K562 (cell line): ENCODE measurements around the gene ZNF426. TPM values are rescaled to one million over a fixed set of nuclear protein-coding genes. Genes with fewer than 3 reads are reported as not detected.

ENCODE experiments used
- GABPB1 ChIP-seq: sonication (generic); formaldehyde crosslinking; IDR thresholded peaks from 2 replicates; pipeline ENCODE4 v1.8.0; 2022; ENCODE audit warnings: mild to moderate bottlenecking, missing genetic modification reagents
- GATAD2A ChIP-seq: fragments of 450-650 bp; IDR thresholded peaks from 2 replicates; pipeline ENCODE4 v1.6.1; 2017
- HDAC8 ChIP-seq: fragments of 450-650 bp; IDR thresholded peaks from 2 replicates; pipeline ENCODE4 v1.6.1; 2016; ENCODE audit warnings: mild to moderate bottlenecking, missing genetic modification characterization, moderate library complexity, missing compliant biosample characterization
- NCOA1 ChIP-seq: fragments of 450-650 bp; IDR thresholded peaks from 2 replicates; pipeline ENCODE4 v1.6.1; 2016; ENCODE audit warnings: low read depth
- PHF20 ChIP-seq: fragments of 450-650 bp; IDR thresholded peaks from 2 replicates; pipeline ENCODE4 v1.6.1; 2018; ENCODE audit not compliant: partially characterized antibody
- POLR2G ChIP-seq: fragments of 200-400 bp; formaldehyde crosslinking; IDR thresholded peaks from 2 replicates; pipeline ENCODE4 v1.6.1; 2017; ENCODE audit warnings: low read depth, mild to moderate bottlenecking, antibody characterized with exemption, low read length, moderate library complexity
- SETDB1 ChIP-seq: IDR thresholded peaks from one replicate; pipeline ENCODE4 v1.6.1; 2012; ENCODE audit warnings: low read length, control low read depth, inconsistent platforms
- SMAD4 ChIP-seq: fragments of 250-450 bp; sonication (Bioruptor Pico); conservative IDR thresholded peaks from 2 replicates; pipeline ENCODE4 v1.8.0; 2021; ENCODE audit warnings: inconsistent platforms, mild to moderate bottlenecking, moderate library complexity
- SMARCA5 ChIP-seq: fragments of 450-650 bp; IDR thresholded peaks from 2 replicates; pipeline ENCODE4 v1.6.1; 2016
- SP1 ChIP-seq: sonication (generic); formaldehyde crosslinking; IDR thresholded peaks from 2 replicates; pipeline ENCODE4 v1.8.1; 2022; ENCODE audit warnings: mild to moderate bottlenecking, missing genetic modification reagents
- TBP ChIP-seq: optimal IDR thresholded peaks from 2 replicates; pipeline ENCODE3; 2011; ENCODE audit warnings: low read depth, low read length, improper control_type of control experiment
- ZNF146 ChIP-seq: IDR thresholded peaks from one replicate; pipeline ENCODE4 v1.6.1; 2018; ENCODE audit warnings: missing compliant biosample characterization; ENCODE audit not compliant: unreplicated experiment
- ZNF175 ChIP-seq: fragments of 200-800 bp; sonication (Bioruptor generic); IDR thresholded peaks from 2 replicates; pipeline ENCODE4 v1.6.1; 2016; ENCODE audit warnings: low read depth, mild to moderate bottlenecking, missing genetic modification characterization, missing compliant biosample characterization
- ZNF431 ChIP-seq: sonication (generic); formaldehyde crosslinking; IDR thresholded peaks from 2 replicates; pipeline ENCODE4 v1.8.0; 2022; ENCODE audit warnings: mild to moderate bottlenecking, missing genetic modification reagents
- ZNF445 ChIP-seq: fragments of 250-450 bp; sonication (Bioruptor Pico); IDR thresholded peaks from 2 replicates; pipeline ENCODE4 v1.4.0; 2020; ENCODE audit warnings: low read depth, mild to moderate bottlenecking, moderate library complexity
- ZNF696 ChIP-seq: fragments of 250-450 bp; sonication (Bioruptor Pico); conservative IDR thresholded peaks from 2 replicates; pipeline ENCODE4 v1.4.0; 2020; ENCODE audit warnings: mild to moderate bottlenecking, moderate library complexity
- polyA plus RNA-seq, 8 experiments: library from polyadenylated mRNA; depleted of rRNA in 4 of 8; stranded (reverse) in 5 of 8; unstranded in 3 of 8; fragments of >200 nt; fragmentation: Nextera tagmentation in 2 of 8; fragmentation: Illumina TruSeq in 1 of 8; extraction: Ambion mirVana in 2 of 8; extraction: Trizol in 1 of 8; gene quantifications; 2 replicates each; pipeline versions ENCODE4 v1.2.1 to v1.2.3, GENCODE V29; 2011 to 2014; ENCODE audit warnings: inconsistent platforms in 1 of 8, missing spikeins in 1 of 8
- total RNA-seq, 7 experiments: library from RNA; depleted of rRNA in 6 of 7; stranded (reverse); fragments of >200 nt in 6 of 7; fragmentation: Illumina TruSeq in 2 of 7; extraction: Trizol in 2 of 7; gene quantifications; 2 replicates each; pipeline versions ENCODE4 v1.2.1 to v1.2.3, GENCODE V29; 2011 to 2021; ENCODE audit warnings: low replicate concordance in 1 of 7
- TF ChIP-seq, protein P1 (sequence below): IDR thresholded peaks from 2 replicates; pipeline ENCODE4 v1.6.1; 2016; ENCODE audit warnings: missing genetic modification characterization, missing compliant biosample characterization
- TF ChIP-seq, protein P2 (sequence below): sonication (generic); formaldehyde crosslinking; IDR thresholded peaks from 2 replicates; pipeline ENCODE4 v1.8.0; 2022; ENCODE audit warnings: missing genetic modification reagents, mild to moderate bottlenecking, moderate library complexity, borderline replicate concordance
- TF ChIP-seq, protein P3 (sequence below): fragments of 250-450 bp; sonication (Bioruptor Pico); IDR thresholded peaks from 2 replicates; pipeline ENCODE4 v1.4.0; 2020
- TF ChIP-seq, protein P4 (sequence below): conservative IDR thresholded peaks from 2 replicates; pipeline ENCODE4 v1.6.1; 2011; ENCODE audit warnings: low read depth, mild to moderate bottlenecking, low read length; ENCODE audit not compliant: control insufficient read depth
- TF ChIP-seq, protein P5 (sequence below): fragments of 200-800 bp; sonication (Bioruptor generic); IDR thresholded peaks from 2 replicates; pipeline ENCODE4 v1.6.1; 2017; ENCODE audit warnings: missing genetic modification characterization, missing compliant biosample characterization

Gene ZNF426
- total and polyA plus RNA-seq, 9 of the 15 experiments (the other 6 are each of a cell fraction or from before 2014, with no cell fraction given) = 3.2 to 14.3 (median 6.9) TPM

DNA sequence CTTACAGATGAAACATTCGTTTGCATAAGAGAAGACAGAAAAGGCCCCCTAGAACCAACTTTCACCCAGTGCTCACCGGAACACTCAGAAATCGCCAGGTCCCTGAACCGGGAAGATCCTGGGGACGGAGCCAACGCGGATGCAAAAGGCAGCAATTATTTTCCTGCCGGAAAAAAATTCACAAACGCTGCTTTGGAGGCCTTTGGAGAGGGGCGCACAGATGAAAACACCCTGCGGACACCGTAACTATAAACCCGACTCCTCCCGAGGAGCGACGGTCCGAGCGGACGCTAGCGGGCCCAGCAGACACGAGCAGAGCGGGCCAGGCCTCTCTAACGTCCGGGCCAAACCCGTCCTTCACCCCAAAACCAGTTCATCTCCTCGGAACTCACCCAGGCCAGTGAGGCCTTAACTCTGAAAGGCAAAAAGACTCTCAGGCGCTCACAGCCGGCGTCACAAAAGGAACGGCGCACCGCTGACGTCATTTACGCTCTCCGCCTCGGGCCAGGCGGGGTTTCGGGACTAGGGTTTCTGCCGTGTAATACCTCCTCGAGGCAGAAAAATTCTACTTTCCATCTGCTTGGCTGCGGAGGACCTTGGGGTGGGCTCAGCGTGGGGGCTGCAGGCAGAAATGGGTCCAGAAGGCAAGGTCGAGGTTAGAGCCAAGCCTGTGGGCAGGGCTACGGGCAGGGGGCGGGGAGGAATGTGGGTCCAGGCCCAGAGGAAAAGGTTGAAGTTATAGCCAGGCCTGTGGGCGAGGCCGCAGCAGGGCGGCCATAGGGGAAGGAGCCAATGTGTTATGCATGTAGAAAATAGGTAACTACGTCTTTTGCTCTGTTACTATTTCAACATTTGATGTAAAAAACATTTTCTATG lies at the start of gene ZNF426 (continued):
- no peak for TF ChIP-seq GATAD2A
- TF ChIP-seq, protein P1, sequence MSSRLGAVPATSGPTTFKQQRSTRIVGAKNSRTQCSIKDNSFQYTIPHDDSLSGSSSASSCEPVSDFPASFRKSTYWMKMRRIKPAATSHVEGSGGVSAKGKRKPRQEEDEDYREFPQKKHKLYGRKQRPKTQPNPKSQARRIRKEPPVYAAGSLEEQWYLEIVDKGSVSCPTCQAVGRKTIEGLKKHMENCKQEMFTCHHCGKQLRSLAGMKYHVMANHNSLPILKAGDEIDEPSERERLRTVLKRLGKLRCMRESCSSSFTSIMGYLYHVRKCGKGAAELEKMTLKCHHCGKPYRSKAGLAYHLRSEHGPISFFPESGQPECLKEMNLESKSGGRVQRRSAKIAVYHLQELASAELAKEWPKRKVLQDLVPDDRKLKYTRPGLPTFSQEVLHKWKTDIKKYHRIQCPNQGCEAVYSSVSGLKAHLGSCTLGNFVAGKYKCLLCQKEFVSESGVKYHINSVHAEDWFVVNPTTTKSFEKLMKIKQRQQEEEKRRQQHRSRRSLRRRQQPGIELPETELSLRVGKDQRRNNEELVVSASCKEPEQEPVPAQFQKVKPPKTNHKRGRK (tag) = no peak
- TF ChIP-seq, protein P2, sequence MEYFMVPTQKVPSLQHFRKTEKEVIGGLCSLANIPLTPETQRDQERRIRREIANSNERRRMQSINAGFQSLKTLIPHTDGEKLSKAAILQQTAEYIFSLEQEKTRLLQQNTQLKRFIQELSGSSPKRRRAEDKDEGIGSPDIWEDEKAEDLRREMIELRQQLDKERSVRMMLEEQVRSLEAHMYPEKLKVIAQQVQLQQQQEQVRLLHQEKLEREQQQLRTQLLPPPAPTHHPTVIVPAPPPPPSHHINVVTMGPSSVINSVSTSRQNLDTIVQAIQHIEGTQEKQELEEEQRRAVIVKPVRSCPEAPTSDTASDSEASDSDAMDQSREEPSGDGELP (CRISPR knock-in tag) = peak; percentile 72; the same call in 1 of the 2 replicates
- no peak for TF ChIP-seq ZNF696 (CRISPR knock-in tag)
- no peak for TF ChIP-seq ZNF445 (CRISPR knock-in tag)
- 0 out of 2 replicates have a peak, but pooled peaks have one; percentile 38 for TF ChIP-seq ZNF431
- TF ChIP-seq SETDB1 = no peak
- no peak for TF ChIP-seq ZNF146 (CRISPR knock-in tag)
- TF ChIP-seq HDAC8 (tag) = no peak
- TF ChIP-seq GABPB1 (CRISPR knock-in tag) = peak; percentile 71
- TF ChIP-seq NCOA1 = 0 out of 2 replicates have a peak, but pooled peaks have one; percentile 28
- 0 out of 2 replicates have a peak, but pooled peaks have one; percentile 38 for TF ChIP-seq SMAD4
- TF ChIP-seq PHF20 = peak; percentile 100
- TF ChIP-seq SP1 (CRISPR knock-in tag) = peak; percentile 52; the same call in 1 of the 2 replicates
- TF ChIP-seq SMARCA5 = no peak
- TF ChIP-seq, protein P3, sequence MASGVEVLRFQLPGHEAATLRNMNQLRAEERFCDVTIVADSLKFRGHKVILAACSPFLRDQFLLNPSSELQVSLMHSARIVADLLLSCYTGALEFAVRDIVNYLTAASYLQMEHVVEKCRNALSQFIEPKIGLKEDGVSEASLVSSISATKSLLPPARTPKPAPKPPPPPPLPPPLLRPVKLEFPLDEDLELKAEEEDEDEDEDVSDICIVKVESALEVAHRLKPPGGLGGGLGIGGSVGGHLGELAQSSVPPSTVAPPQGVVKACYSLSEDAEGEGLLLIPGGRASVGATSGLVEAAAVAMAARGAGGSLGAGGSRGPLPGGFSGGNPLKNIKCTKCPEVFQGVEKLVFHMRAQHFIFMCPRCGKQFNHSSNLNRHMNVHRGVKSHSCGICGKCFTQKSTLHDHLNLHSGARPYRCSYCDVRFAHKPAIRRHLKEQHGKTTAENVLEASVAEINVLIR (CRISPR knock-in tag) = peak; percentile 98
- TF ChIP-seq POLR2G = peak; percentile 86
- peak; percentile 69 for TF ChIP-seq TBP
- TF ChIP-seq, protein P4, sequence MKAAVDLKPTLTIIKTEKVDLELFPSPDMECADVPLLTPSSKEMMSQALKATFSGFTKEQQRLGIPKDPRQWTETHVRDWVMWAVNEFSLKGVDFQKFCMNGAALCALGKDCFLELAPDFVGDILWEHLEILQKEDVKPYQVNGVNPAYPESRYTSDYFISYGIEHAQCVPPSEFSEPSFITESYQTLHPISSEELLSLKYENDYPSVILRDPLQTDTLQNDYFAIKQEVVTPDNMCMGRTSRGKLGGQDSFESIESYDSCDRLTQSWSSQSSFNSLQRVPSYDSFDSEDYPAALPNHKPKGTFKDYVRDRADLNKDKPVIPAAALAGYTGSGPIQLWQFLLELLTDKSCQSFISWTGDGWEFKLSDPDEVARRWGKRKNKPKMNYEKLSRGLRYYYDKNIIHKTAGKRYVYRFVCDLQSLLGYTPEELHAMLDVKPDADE = no peak
- TF ChIP-seq, protein P5, sequence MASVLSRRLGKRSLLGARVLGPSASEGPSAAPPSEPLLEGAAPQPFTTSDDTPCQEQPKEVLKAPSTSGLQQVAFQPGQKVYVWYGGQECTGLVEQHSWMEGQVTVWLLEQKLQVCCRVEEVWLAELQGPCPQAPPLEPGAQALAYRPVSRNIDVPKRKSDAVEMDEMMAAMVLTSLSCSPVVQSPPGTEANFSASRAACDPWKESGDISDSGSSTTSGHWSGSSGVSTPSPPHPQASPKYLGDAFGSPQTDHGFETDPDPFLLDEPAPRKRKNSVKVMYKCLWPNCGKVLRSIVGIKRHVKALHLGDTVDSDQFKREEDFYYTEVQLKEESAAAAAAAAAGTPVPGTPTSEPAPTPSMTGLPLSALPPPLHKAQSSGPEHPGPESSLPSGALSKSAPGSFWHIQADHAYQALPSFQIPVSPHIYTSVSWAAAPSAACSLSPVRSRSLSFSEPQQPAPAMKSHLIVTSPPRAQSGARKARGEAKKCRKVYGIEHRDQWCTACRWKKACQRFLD (CRISPR knock-in tag) = no peak
- TF ChIP-seq ZNF175 (CRISPR knock-in tag) = 0 out of 2 replicates have a peak, but pooled peaks have one; percentile 29
